Measurements from ENCODE around the gene UBXN4.

DNA sequence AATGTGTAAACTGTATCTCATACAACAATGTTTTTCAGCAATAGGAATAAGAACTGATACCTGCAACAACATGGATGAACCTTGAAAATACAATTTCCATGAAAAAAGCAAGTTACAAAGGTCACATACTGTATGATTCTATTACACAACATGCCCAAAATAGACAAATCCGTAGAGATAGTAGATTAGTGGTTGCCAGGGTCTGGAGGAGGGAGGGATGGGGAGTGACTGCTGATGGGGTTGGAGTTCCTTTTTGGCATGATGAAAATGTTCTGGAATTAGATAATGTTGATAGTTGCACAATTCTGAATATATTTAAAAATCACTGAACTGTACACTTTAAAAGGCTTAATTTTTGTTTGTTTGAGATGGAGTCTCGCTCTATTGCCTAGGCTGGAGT lies 33.8 kb downstream of the UBXN4 start:
- TF ChIP-seq EP300 (IDR thresholded peaks at IDR 0.05) (no peak), MAFK (IDR thresholded peaks at IDR 0.05; ENCODE audit: partially characterized antibody) (no peak), POLR2A (IDR thresholded peaks at IDR 0.05; ENCODE audit: low read length) (no peak)
- TF ChIP-seq, protein P1, sequence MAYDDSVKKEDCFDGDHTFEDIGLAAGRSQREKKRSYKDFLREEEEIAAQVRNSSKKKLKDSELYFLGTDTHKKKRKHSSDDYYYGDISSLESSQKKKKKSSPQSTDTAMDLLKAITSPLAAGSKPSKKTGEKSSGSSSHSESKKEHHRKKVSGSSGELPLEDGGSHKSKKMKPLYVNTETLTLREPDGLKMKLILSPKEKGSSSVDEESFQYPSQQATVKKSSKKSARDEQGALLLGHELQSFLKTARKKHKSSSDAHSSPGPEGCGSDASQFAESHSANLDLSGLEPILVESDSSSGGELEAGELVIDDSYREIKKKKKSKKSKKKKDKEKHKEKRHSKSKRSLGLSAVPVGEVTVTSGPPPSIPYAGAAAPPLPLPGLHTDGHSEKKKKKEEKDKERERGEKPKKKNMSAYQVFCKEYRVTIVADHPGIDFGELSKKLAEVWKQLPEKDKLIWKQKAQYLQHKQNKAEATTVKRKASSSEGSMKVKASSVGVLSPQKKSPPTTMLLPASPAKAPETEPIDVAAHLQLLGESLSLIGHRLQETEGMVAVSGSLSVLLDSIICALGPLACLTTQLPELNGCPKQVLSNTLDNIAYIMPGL (CRISPR knock-in tag; IDR thresholded peaks at IDR 0.05; ENCODE audit: borderline replicate concordance) = no peak
- TF ChIP-seq, protein P2, sequence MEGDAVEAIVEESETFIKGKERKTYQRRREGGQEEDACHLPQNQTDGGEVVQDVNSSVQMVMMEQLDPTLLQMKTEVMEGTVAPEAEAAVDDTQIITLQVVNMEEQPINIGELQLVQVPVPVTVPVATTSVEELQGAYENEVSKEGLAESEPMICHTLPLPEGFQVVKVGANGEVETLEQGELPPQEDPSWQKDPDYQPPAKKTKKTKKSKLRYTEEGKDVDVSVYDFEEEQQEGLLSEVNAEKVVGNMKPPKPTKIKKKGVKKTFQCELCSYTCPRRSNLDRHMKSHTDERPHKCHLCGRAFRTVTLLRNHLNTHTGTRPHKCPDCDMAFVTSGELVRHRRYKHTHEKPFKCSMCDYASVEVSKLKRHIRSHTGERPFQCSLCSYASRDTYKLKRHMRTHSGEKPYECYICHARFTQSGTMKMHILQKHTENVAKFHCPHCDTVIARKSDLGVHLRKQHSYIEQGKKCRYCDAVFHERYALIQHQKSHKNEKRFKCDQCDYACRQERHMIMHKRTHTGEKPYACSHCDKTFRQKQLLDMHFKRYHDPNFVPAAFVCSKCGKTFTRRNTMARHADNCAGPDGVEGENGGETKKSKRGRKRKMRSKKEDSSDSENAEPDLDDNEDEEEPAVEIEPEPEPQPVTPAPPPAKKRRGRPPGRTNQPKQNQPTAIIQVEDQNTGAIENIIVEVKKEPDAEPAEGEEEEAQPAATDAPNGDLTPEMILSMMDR (IDR thresholded peaks at IDR 0.05) = no peak
